ENCODE results near the gene GPR107.

Gene GPR107

DNA sequence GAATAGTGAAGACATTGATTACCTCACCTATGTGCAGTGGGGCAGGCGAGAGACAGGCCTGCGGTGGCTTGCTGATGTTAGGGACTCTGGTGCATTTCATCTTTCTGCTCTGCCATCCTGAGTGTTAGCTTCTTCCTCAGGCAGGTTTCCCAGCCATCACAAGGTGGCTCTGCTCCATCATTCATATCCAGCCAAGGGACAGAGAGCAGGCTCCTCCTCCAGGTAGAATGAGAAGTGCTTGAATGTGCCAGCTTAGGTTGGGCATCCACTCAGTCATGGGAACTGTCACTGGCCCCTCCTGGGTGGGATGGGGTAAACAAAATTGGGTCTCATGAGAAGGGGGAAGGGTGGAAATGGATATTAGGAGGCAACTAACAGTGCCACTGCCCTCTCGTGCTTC lies 24.8 kb downstream of the GPR107 start:
- no peak overlapping the region for H3K27ac ChIP-seq
- TF ChIP-seq CTCF (IDR thresholded peaks at IDR 0.05) (no peak), ZFX (IDR thresholded peaks at IDR 0.05; ENCODE audit: borderline replicate concordance) (no peak)

- no peak overlapping the region for H3K27ac ChIP-seq
- TF ChIP-seq ZFX (IDR thresholded peaks at IDR 0.05; ENCODE audit: borderline replicate concordance) (no peak), CTCF (IDR thresholded peaks at IDR 0.05) (no peak)
These were observed 30.6 kb downstream of the GPR107 start for GRCh38 chr9:130084337-130084736.

DNA sequence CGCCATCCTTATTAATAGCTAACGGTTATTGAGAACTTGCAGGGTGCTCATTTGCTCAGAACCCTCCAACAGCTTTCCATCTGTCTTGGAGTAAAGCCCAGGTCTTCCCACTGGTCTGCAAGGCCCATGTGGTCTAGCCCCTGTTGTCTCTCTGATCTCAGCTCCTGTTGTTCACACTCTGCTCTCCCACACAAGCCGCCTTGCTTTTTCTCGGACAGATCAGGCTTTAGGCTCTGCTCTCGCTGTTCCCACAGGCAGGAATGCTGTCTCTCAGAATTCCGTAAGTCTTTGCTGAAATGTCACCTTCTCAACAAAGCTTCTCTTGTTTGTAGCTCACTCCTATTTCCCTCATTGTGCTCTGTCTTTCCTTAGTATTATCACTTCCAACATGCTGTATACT lies 34.3 kb downstream of the GPR107 start:
- no peak overlapping the region for H3K27ac ChIP-seq
- TF ChIP-seq CTCF (IDR thresholded peaks at IDR 0.05), result no peak
- TF ChIP-seq ZFX (IDR thresholded peaks at IDR 0.05; ENCODE audit: borderline replicate concordance), result no peak

- TF ChIP-seq CTCF (IDR thresholded peaks at IDR 0.05) (no peak), ZFX (IDR thresholded peaks at IDR 0.05; ENCODE audit: borderline replicate concordance) (no peak)
- no peak overlapping the region for H3K27ac ChIP-seq
These were observed 35.4 kb downstream of the GPR107 start for GRCh38 chr9:130089141-130089540.

DNA sequence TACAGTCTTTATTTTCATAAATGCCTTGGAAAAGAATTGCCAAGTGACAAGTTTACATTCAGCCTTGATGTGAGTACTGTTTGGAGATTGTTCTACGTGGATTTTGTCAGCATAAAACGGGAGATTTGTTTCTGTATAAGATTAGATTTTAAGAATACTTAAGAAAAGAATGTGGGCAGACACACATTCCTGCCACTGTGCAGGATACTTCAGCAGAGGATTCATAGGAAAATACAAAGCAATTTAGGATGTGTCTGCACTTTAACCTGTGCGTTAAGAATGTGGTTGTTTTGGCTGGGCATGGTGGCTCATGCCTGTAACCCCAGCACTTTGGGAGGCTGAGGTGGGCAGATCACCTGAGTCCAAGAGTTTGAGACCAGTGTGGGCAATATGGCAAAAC lies 37.2 kb downstream of the GPR107 start:
- TF ChIP-seq CTCF (IDR thresholded peaks at IDR 0.05), result no peak
- no peak for TF ChIP-seq ZFX (IDR thresholded peaks at IDR 0.05; ENCODE audit: borderline replicate concordance)
- no peak overlapping the region for H3K27ac ChIP-seq

GRCh38 chr9:130092910-130093309 lies 39.2 kb downstream of the GPR107 start:
- TF ChIP-seq ZFX (IDR thresholded peaks at IDR 0.05; ENCODE audit: borderline replicate concordance) (no peak), CTCF (IDR thresholded peaks at IDR 0.05) (no peak)
- H3K27ac ChIP-seq, result no peak overlapping the region

GRCh38 chr9:130095872-130096271 lies 42.2 kb downstream of the GPR107 start:
- TF ChIP-seq CTCF (IDR thresholded peaks at IDR 0.05), result no peak
- TF ChIP-seq ZFX (IDR thresholded peaks at IDR 0.05; ENCODE audit: borderline replicate concordance), result no peak
- no peak overlapping the region for H3K27ac ChIP-seq
